GM10248 (cell line): Measurements from ENCODE around the gene CAPSL.

ENCODE experiments used
- CTCF ChIA-PET: fragments of 300-600 bp; sonication (Branson Sonifier 250); formaldehyde crosslinking; extraction: SDS; loops from one replicate; lab custom pipeline; 2021; ENCODE audit warnings: antibody characterized with exemption; lab: Yijun Ruan, JAX
- POLR2A ChIA-PET: fragments of 350-650 bp; sonication (Branson Sonifier 250); formaldehyde crosslinking; extraction: SDS; loops from one replicate; lab custom pipeline; 2020; ENCODE audit warnings: antibody characterized with exemption; lab: Yijun Ruan, JAX
- DNase-seq: peaks from one replicate; pipeline ENCODE4 v3.0.0; 2012; ENCODE audit errors: extremely low spot score
- CTCF ChIP-seq: IDR thresholded peaks from 2 replicates; pipeline ENCODE4 v1.5.1; 2012; ENCODE audit warnings: mild to moderate bottlenecking, low read depth; ENCODE audit errors: extremely low read depth, missing control alignments, control extremely low read depth

CAPSL gene

GRCh38 chr5:35926389-35927051 lies 11.9 kb downstream of the CAPSL start:
- ChIA-PET CTCF (interaction anchor here (0.7 to 14.5 kb wide), 57 partner anchors 8 to 925 kb away, joined by 3 to 342 read pairs (median 5); partner anchors contain the start of genes CAPSL and SPEF2), POLR2A (interaction anchor here (0.6 kb wide), 1 partner anchor 141 kb away, joined by 3 read pairs; no protein-coding TSS in a partner anchor)
- DNase-seq, result peak; percentile 61
- peak; percentile 83 for TF ChIP-seq CTCF

- TF ChIP-seq CTCF, result peak; percentile 93
- DNase-seq, result peak; percentile 68
These were observed 13.3 kb downstream of the CAPSL start for GRCh38 chr5:35924950-35925722.

GRCh38 chr5:35924122-35924949 lies 14.1 kb downstream of the CAPSL start:
- TF ChIP-seq CTCF, result no peak
- no peak for DNase-seq
- ChIA-PET CTCF (interaction anchor here (0.7 to 14.5 kb wide), 28 partner anchors 13 to 287 kb away, joined by 3 to 342 read pairs (median 4); partner anchors contain the start of genes CAPSL and LMBRD2), POLR2A (no interaction called here)

More at GRCh38 chr5:35924950-35925722, 13.3 kb downstream of the CAPSL start:
- CTCF ChIA-PET, result interaction anchor here (0.6 to 14.5 kb wide), 45 partner anchors 12 to 840 kb away, joined by 3 to 342 read pairs (median 4); partner anchors contain the start of genes CAPSL and LMBRD2
- POLR2A ChIA-PET, result interaction anchor here (0.7 kb wide), 1 partner anchor 19 kb away, joined by 9 read pairs; no protein-coding TSS in a partner anchor

GRCh38 chr5:35922468-35922867 lies 16.0 kb downstream of the CAPSL start:
- no peak for TF ChIP-seq CTCF
- ChIA-PET POLR2A (no interaction called here), CTCF (interaction anchor here (1.3 to 14.5 kb wide), 3 partner anchors 16 to 834 kb away, joined by 4 to 342 read pairs (median 44); no protein-coding TSS in a partner anchor)
- DNase-seq, result no peak

DNA sequence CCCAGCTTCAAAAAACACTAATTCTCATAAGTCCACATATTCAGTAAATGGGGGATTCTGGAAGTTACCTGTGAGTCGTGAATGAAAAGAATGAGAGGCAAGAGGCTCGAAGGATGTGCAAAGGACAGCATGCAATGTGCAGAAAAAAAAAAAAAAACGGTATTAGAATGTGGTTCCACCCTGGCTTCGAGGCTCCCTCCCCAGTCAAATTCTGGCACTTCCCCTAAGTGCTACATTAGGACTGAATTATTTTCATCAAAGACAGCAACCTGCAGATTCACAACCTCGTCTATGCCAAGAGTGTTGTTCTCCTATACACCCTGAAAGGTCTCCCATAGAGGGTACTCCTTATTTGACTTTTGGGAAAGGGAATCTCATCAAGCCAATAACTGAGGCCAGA lies 16.5 kb downstream of the CAPSL start:
- no peak for DNase-seq
- TF ChIP-seq CTCF, result peak; percentile 8
- ChIA-PET POLR2A (no interaction called here), CTCF (interaction anchor here (1.3 to 14.5 kb wide), 3 partner anchors 15 to 833 kb away, joined by 4 to 342 read pairs (median 44); no protein-coding TSS in a partner anchor)
